HEK293 (cell line): ENCODE data around the gene INCA1.

ENCODE experiments used
- CTCF ChIA-PET: fragments of 350-600 bp; formaldehyde crosslinking; extraction: SDS; loops from one replicate; lab custom pipeline; 2021; ENCODE audit warnings: antibody characterized with exemption; lab: Yijun Ruan, JAX
- POLR2A ChIA-PET: fragments of 300-600 bp; formaldehyde crosslinking; extraction: SDS; loops from one replicate; lab custom pipeline; 2020; ENCODE audit warnings: antibody characterized with exemption, inconsistent platforms; lab: Yijun Ruan, JAX
- H3K27ac ChIP-seq: fragments of 200-500 bp; sonication (Bioruptor generic); 2 replicates; pipeline ENCODE4 v1.5.1; 2014; ENCODE audit warnings: low read depth, low read length, control low read depth, inconsistent platforms; ENCODE audit errors: extremely low read depth
- H3K36me3 ChIP-seq, 2 experiments: fragments of 200-500 bp in 1 of 2; sonication (Bioruptor generic) in 1 of 2; 1 replicate in 1 of 2; 2 replicates in 1 of 2; pipeline ENCODE4 v1.5.1; 2014 to 2017; ENCODE audit warnings: inconsistent platforms in 2 of 2, low read length in 2 of 2; ENCODE audit not compliant: control insufficient read depth in 2 of 2, insufficient read depth in 1 of 2
- H3K4me1 ChIP-seq: fragments of 200-500 bp; sonication (Bioruptor generic); 2 replicates; pipeline ENCODE4 v1.5.1; 2014; ENCODE audit warnings: mild to moderate bottlenecking, low read length, inconsistent platforms; ENCODE audit not compliant: control insufficient read depth, insufficient read depth
- H3K4me3 ChIP-seq: 2 replicates; pipeline ENCODE4 v1.5.1; 2011; ENCODE audit warnings: low read depth, mild to moderate bottlenecking, control low read depth, low read length, moderate library complexity
- H3K9me3 ChIP-seq: fragments of 200-500 bp; sonication (Bioruptor generic); 2 replicates; pipeline ENCODE4 v1.5.1; 2014; ENCODE audit warnings: low read depth, low read length, inconsistent platforms; ENCODE audit not compliant: control insufficient read depth, insufficient read depth
- GFI1B ChIP-seq: fragments of 450-650 bp; formaldehyde crosslinking; IDR thresholded peaks from 2 replicates; pipeline ENCODE4 v1.5.1; 2016; ENCODE audit warnings: missing biosample characterization, missing genetic modification characterization
- GLI2 ChIP-seq: fragments of 450-650 bp; formaldehyde crosslinking; IDR thresholded peaks from 2 replicates; pipeline ENCODE4; 2017; ENCODE audit warnings: missing biosample characterization, missing genetic modification characterization, low read depth, borderline replicate concordance
- MEIS1 ChIP-seq: sonication (generic); formaldehyde crosslinking; IDR thresholded peaks from 2 replicates; pipeline ENCODE4 v1.8.1; 2022; ENCODE audit warnings: missing genetic modification reagents, mild to moderate bottlenecking, borderline replicate concordance
- PRDM1 ChIP-seq: fragments of 450-650 bp; formaldehyde crosslinking; IDR thresholded peaks from 2 replicates; pipeline ENCODE4; 2016; ENCODE audit warnings: missing biosample characterization, missing genetic modification characterization
- REPIN1 ChIP-seq: fragments of 450-650 bp; formaldehyde crosslinking; IDR thresholded peaks from 2 replicates; pipeline ENCODE4 v1.5.1; 2017; ENCODE audit warnings: missing biosample characterization, missing genetic modification characterization, low read depth
- YY1 ChIP-seq: fragments of 450-650 bp; formaldehyde crosslinking; IDR thresholded peaks from 2 replicates; pipeline ENCODE4 v1.5.1; 2018; ENCODE audit warnings: missing biosample characterization, missing genetic modification characterization
- ZFP69B ChIP-seq: fragments of 450-650 bp; formaldehyde crosslinking; IDR thresholded peaks from 2 replicates; pipeline ENCODE4 v1.5.1; 2016; ENCODE audit warnings: missing biosample characterization, missing genetic modification characterization
- ZNF175 ChIP-seq: fragments of 450-650 bp; formaldehyde crosslinking; IDR thresholded peaks from 2 replicates; pipeline ENCODE4 v1.5.1; 2016; ENCODE audit warnings: missing biosample characterization, missing genetic modification characterization
- ZNF202 ChIP-seq: fragments of 450-650 bp; formaldehyde crosslinking; IDR thresholded peaks from 2 replicates; pipeline ENCODE4 v1.5.1; 2016; ENCODE audit warnings: missing biosample characterization, missing genetic modification characterization, borderline replicate concordance
- ZNF266 ChIP-seq: fragments of 450-650 bp; formaldehyde crosslinking; IDR thresholded peaks from 2 replicates; pipeline ENCODE4 v1.5.1; 2016; ENCODE audit warnings: missing biosample characterization, missing genetic modification characterization, low read depth
- ZNF335 ChIP-seq: fragments of 450-650 bp; formaldehyde crosslinking; conservative IDR thresholded peaks from 2 replicates; pipeline ENCODE4 v1.5.1; 2016; ENCODE audit warnings: missing biosample characterization, missing genetic modification characterization
- ZNF394 ChIP-seq: fragments of 450-650 bp; formaldehyde crosslinking; IDR thresholded peaks from 2 replicates; pipeline ENCODE4 v1.5.1; 2016; ENCODE audit warnings: missing biosample characterization, missing genetic modification characterization, mild to moderate bottlenecking, moderate library complexity, borderline replicate concordance
- ZNF561 ChIP-seq: fragments of 450-650 bp; IDR thresholded peaks from 2 replicates; pipeline ENCODE4 v1.5.1; 2018; ENCODE audit warnings: missing biosample characterization, missing genetic modification characterization, borderline replicate concordance
- ZNF600 ChIP-seq: fragments of 450-650 bp; formaldehyde crosslinking; IDR thresholded peaks from 2 replicates; pipeline ENCODE4 v1.5.1; 2016; ENCODE audit warnings: missing biosample characterization, missing genetic modification characterization
- ZNF785 ChIP-seq: fragments of 450-650 bp; formaldehyde crosslinking; IDR thresholded peaks from 2 replicates; pipeline ENCODE4 v1.5.1; 2016; ENCODE audit warnings: missing biosample characterization, missing genetic modification characterization
- ZNF830 ChIP-seq: fragments of 450-650 bp; IDR thresholded peaks from 2 replicates; pipeline ENCODE4 v1.5.0; 2018; ENCODE audit warnings: missing biosample characterization, missing genetic modification characterization, low read depth, mild to moderate bottlenecking, moderate library complexity
- ZXDB ChIP-seq: fragments of 450-650 bp; formaldehyde crosslinking; IDR thresholded peaks from 2 replicates; pipeline ENCODE4 v1.5.1; 2016; ENCODE audit warnings: missing biosample characterization, missing genetic modification characterization
- TF ChIP-seq, protein P1 (sequence below): fragments of 450-650 bp; formaldehyde crosslinking; IDR thresholded peaks from 2 replicates; pipeline ENCODE4 v1.5.1; 2017; ENCODE audit warnings: missing biosample characterization, missing genetic modification characterization
- TF ChIP-seq, protein P2 (sequence below): fragments of 450-650 bp; formaldehyde crosslinking; IDR thresholded peaks from 2 replicates; pipeline ENCODE4 v1.5.1; 2016; ENCODE audit warnings: missing biosample characterization, missing genetic modification characterization

INCA1 gene

DNA sequence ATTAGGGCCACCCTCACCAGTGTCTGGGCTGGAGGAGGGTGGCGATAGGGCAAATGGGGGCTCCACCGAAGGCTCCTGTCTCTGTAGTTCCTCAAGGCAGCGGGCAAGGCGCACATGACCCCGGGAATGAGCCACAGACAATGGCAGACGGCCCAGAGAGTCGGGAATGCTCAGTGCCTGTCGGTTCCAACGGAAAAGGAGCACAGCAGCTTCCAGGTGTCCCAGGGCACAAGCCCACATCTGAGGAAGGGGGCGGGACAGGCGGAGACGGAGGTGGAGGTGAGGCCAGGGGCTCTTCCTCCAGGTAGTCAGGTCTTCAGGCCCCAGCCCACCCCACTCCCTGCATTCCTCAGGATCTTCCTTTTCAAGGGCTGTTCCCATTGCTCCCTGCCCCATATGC is 24.6 kb downstream of the INCA1 start (continued):
- TF ChIP-seq ZNF266 (no peak), REPIN1 (tag by site-specific recombination) (no peak), GLI2 (tag by site-specific recombination) (no peak), ZNF202 (tag by site-specific recombination) (no peak), ZNF830 (tag by site-specific recombination) (no peak)
- TF ChIP-seq, all 188 proteins: peak for 0

DNA sequence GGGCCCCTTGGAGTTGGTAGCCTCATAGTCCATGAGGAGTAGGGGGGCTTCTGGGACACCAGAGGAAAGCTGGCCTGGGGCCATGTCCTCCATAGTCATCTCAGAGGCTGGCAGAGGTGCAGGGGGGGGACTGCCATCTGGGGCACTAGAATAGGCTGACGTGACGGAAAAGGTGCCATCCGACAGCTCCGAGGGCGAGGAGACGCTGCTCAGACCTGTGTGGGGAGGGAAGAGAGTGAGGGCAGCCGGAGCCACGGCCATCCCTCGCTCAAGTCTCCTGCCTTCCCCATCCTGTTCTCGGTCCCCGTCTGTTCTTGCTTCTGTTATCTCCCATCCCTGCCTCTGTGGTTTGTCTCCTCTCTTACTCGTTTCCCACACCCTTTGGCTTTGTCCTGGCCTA is 25.0 kb downstream of the INCA1 start:
- no peak overlapping the region for H3K4me3 ChIP-seq
- H3K9me3 ChIP-seq, result no peaks in the 10 kb centered on the region
- ChIA-PET POLR2A (interaction anchor here (0.6 to 11.3 kb wide), 2 partner anchors 11 to 22 kb away, joined by 4 to 358 read pairs; partner anchors contain the start of genes ENO3 and PFN1), CTCF (interaction anchor here (0.8 to 1.0 kb wide), 2 partner anchors 15 to 91 kb away, joined by 4 read pairs; partner anchors contain the start of gene CAMTA2)
- TF ChIP-seq ZFP69B (tag by site-specific recombination) (no peak), ZNF175 (no peak), MEIS1 (no peak)
- TF ChIP-seq, protein P1, sequence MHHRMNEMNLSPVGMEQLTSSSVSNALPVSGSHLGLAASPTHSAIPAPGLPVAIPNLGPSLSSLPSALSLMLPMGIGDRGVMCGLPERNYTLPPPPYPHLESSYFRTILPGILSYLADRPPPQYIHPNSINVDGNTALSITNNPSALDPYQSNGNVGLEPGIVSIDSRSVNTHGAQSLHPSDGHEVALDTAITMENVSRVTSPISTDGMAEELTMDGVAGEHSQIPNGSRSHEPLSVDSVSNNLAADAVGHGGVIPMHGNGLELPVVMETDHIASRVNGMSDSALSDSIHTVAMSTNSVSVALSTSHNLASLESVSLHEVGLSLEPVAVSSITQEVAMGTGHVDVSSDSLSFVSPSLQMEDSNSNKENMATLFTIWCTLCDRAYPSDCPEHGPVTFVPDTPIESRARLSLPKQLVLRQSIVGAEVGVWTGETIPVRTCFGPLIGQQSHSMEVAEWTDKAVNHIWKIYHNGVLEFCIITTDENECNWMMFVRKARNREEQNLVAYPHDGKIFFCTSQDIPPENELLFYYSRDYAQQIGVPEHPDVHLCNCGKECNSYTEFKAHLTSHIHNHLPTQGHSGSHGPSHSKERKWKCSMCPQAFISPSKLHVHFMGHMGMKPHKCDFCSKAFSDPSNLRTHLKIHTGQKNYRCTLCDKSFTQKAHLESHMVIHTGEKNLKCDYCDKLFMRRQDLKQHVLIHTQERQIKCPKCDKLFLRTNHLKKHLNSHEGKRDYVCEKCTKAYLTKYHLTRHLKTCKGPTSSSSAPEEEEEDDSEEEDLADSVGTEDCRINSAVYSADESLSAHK (tag by site-specific recombination), result no peak
- H3K27ac ChIP-seq, result no peak overlapping the region
- H3K4me1 ChIP-seq, result peaks cover 10% of the 10 kb centered on the region
- H3K36me3 ChIP-seq, result peaks cover 38 to 77% of the 10 kb centered on the region in 2 experiments

DNA sequence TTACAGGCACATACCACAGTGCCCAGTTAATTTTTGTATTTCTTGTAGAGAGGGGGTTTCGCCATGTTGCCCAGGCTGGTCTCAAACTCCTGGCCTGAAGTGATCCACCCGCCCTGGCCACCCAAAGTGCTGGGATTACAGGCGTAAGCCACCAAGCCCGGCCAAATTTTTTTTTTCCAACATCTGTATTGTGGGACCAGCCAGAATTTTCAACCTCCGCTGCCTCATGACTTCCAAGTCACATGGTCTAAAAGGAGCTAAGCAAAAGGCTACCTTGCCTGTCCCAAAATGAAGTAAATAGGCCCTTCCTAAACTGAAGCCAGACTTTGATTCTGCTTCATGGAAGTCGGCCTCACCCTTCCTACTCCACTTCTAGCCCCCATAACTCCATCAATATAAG is 25.5 kb downstream of the INCA1 start:
- no peak overlapping the region for H3K4me3 ChIP-seq
- no peaks in the 10 kb centered on the region for H3K9me3 ChIP-seq
- no peak overlapping the region for H3K27ac ChIP-seq
- POLR2A ChIA-PET, result interaction anchor here (0.6 to 11.3 kb wide), 3 partner anchors 12 to 32 kb away, joined by 4 to 358 read pairs (median 4); partner anchors contain the start of genes ENO3, PFN1, RNF167 and SLC25A11
- CTCF ChIA-PET, result interaction anchor here (0.8 to 1.9 kb wide), 4 partner anchors 9 to 91 kb away, joined by 4 to 10 read pairs (median 6); partner anchors contain the start of gene CAMTA2
- peaks cover 10% of the 10 kb centered on the region for H3K4me1 ChIP-seq
- TF ChIP-seq, protein P2, sequence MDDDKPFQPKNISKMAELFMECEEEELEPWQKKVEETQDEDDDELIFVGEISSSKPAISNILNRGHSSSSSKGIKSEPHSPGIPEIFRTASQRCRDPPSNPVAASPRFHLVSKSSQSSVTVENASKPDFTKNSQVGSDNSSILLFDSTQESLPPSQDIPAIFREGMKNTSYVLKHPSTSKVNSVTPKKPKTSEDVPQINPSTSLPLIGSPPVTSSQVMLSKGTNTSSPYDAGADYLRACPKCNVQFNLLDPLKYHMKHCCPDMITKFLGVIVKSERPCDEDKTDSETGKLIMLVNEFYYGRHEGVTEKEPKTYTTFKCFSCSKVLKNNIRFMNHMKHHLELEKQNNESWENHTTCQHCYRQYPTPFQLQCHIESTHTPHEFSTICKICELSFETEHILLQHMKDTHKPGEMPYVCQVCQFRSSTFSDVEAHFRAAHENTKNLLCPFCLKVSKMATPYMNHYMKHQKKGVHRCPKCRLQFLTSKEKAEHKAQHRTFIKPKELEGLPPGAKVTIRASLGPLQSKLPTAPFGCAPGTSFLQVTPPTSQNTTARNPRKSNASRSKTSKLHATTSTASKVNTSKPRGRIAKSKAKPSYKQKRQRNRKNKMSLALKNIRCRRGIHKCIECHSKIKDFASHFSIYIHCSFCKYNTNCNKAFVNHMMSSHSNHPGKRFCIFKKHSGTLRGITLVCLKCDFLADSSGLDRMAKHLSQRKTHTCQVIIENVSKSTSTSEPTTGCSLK, result no peak
- TF ChIP-seq ZNF830 (tag by site-specific recombination) (no peak), ZXDB (tag by site-specific recombination) (no peak)
- H3K36me3 ChIP-seq, result peaks cover 36 to 72% of the 10 kb centered on the region in 2 experiments

DNA sequence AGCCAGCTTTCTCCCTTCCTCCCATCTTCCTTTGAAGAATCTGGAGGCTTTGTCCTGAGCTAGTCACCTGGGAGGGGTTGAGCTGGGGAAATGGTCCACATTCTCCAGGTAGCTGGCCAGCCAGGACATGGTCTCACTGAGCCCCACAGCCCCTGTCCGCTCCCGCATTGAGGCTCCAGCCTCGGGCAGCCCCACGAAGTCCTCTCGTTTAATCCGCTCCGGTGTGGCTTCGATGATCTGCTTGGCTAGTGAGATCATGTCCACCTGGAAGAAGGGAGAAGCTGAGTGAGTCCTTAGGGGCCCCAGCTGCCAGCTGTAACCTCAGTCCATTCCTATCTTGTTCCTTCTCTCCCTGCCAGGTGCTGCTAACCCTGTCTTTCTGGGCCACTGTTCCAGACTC is 27.0 kb downstream of the INCA1 start:
- Histone ChIP-seq H3K27ac (0 out of 2 replicates have a peak overlapping the region, but pooled peaks have one; percentile 37), H3K4me1 (peaks cover 15% of the 10 kb centered on the region), H3K4me3 (no peak overlapping the region), H3K9me3 (peaks cover 3% of the 10 kb centered on the region; the same call in 1 of the 2 replicates), H3K36me3 (peaks cover 34 to 65% of the 10 kb centered on the region in 2 experiments)
- CTCF ChIA-PET, result interaction anchor here (1.5 to 2.0 kb wide), 3 partner anchors 10 to 61 kb away, joined by 5 to 10 read pairs (median 9); partner anchors contain the start of gene CAMTA2
- POLR2A ChIA-PET, result interaction anchor here (0.5 to 11.3 kb wide), 5 partner anchors 16 to 158 kb away, joined by 3 to 358 read pairs (median 5); partner anchors contain the start of genes CAMTA2, ENO3, PFN1 and RNF167
- TF ChIP-seq PRDM1 (tag by site-specific recombination), result 0 out of 2 replicates have a peak, but pooled peaks have one; percentile 3
- no peak for TF ChIP-seq ZNF785 (tag by site-specific recombination)
- no peak for TF ChIP-seq YY1 (tag by site-specific recombination)
- no peak for TF ChIP-seq ZNF335 (tag by site-specific recombination)
- TF ChIP-seq GFI1B, result no peak
- no peak for TF ChIP-seq ZNF561 (tag by site-specific recombination)
- no peak for TF ChIP-seq ZNF600 (tag by site-specific recombination)
- peak; percentile 72 for TF ChIP-seq ZNF394
